GM10266 (cell line): ENCODE measurements around the gene RNF213.

ENCODE experiments used
- DNase-seq: peaks from one replicate; pipeline ENCODE4 v3.0.0; 2012; ENCODE audit errors: extremely low spot score
- CTCF ChIP-seq: IDR thresholded peaks from 2 replicates; pipeline ENCODE4 v1.5.1; 2012; ENCODE audit warnings: mild to moderate bottlenecking, low read depth; ENCODE audit not compliant: control insufficient read depth, insufficient read depth; ENCODE audit errors: missing control alignments

Gene RNF213

GRCh38 chr17:80439499-80439898, 178.8 kb downstream of the RNF213 start:
- no peak for TF ChIP-seq CTCF

GRCh38 chr17:80441133-80441578, 180.5 kb downstream of the RNF213 start:
- TF ChIP-seq CTCF = no peak
- peak; percentile 80 for DNase-seq

More at GRCh38 chr17:80439499-80439898, 178.8 kb downstream of the RNF213 start:
- no peak for DNase-seq

- no peak for TF ChIP-seq CTCF
- DNase-seq = no peak
Observed at GRCh38 chr17:80441598-80442322, 181.1 kb downstream of the RNF213 start.

- no peak for DNase-seq
- no peak for TF ChIP-seq CTCF
Observed at GRCh38 chr17:80442323-80442659, 181.6 kb downstream of the RNF213 start.

GRCh38 chr17:80442764-80443163, 182.1 kb downstream of the RNF213 start:
- DNase-seq = no peak
- no peak for TF ChIP-seq CTCF

GRCh38 chr17:80443498-80443897, 182.8 kb downstream of the RNF213 start:
- TF ChIP-seq CTCF = no peak
- DNase-seq = no peak

- TF ChIP-seq CTCF = no peak
- no peak for DNase-seq
Observed at GRCh38 chr17:80443916-80444643, 183.4 kb downstream of the RNF213 start.
